HG02852 (cell line): ENCODE data around the gene UBE4B.

Experiments used
- ATAC-seq: cut with Tn5 transposase; IDR thresholded peaks from one replicate; pipeline ENCODE4 v1.9.1; 2021; ENCODE audit warnings: mild to moderate bottlenecking, moderate library complexity; ENCODE audit not compliant: unreplicated experiment

Gene UBE4B

DNA sequence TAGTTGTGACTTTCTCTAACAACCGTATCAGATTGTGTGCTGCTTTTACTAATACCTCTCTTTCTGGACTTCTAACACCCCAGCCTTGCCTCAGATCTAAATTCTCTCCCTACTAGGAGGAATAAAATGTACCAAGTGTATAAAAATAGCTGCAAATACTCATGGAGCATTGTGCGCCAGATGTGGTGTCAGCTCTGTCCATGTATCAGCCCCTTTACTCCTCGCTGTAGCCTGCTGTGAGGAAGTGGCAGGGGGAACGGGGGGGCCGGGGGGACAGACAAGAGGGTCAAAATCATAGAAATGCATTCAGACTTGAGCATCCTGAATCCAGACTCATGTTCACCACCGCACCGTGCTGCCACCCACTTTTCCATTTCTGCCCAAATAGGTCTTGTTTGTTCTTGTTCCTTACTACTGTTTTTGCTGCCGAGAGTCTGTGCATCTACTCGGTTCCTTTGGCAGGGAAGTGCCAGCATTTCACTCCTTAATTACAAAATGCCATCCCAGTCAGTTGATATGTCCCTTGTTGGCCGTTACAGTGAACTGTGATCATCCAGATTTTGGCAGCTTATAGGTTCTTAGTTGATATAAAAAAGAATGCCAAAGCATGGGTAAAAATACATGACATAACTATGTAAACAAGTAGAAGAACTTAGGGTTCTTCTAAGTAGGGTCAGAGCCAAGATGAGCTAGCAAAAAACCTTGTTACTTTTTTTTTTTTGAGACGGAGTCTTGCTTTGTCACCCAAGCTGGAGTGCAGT, 76.4 kb downstream of the UBE4B start:
- ATAC-seq, result no peak

DNA sequence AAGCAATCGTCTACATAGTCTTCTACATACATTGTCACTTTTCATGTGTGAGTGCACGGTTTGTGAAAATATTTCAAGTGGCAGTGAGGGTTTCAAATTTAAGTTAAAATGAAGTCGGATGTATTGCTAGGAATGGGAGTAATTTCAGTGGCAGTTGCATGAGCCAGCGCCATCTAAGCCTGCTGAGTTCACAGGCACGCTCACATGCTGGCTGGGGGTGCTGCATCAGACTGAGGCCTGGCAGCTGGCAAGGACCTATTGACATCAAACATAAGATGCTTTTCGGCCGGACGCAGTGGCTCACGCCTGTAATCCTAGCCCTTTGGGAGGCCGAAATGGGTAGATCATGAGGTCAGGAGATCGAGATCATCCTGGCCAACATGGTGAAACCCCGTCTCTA, 80.7 kb downstream of the UBE4B start:
- ATAC-seq, result no peak

DNA sequence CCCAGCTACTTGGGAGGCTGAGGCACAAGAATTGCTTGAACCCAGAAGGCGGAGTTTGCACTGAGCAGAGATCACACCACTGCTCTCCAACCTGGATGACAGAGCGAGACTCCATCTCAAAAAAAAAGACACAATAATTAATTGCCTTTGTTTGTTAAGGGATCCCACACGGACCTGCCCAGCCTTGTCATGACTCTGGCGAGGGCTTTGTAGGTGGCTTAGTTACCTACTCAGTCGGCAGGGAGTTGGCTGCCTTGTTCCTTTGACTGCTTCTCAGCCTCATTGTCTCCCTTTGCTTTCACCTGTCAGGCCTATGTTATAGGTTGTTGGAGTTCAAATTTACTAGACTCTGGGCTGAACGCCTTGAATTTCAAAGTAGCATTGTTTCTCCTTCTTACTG, 82.0 kb downstream of the UBE4B start:
- ATAC-seq, result no peak

DNA sequence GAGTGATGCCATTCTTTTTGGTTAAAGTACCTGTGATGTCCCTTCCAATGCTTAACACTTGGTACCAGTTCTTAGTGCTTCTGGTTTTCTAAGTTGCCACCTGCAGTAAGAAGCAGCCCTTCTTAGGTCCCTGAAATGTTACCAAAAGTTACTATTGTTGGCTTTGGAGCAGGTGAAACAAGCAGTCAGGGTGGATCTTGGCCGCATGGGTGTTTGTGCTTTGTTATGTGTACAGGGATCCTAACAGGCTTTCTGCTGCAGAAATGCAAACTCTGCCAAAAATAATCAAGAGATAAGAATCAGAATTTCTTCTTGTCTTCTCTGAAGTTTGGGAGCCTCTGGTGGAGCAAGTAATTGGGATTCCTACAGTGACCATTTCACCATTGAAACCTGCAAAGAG, 84.4 kb downstream of the UBE4B start:
- ATAC-seq, result no peak

- ATAC-seq, result no peak
These were observed 85.1 kb downstream of the UBE4B start for GRCh38 chr1:10117865-10118264.

DNA sequence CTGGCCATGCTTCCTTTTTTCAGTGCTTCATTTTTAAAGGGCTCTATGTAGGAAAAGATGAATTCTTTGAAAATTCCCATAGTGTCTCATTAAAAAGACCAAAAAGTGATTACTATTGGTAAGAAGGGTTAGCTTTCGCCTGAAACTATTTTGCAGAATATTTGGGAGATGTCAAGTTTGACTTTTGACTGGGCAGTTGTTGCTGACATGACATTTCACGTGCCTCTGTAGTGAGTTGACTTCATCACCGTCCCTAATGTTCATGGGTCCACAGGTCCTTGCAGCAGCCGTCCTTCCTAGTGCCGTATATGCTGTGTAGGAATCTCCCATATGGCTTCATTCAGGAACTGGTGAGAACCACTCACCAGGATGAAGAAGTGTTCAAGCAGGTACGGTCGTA, 88.9 kb downstream of the UBE4B start:
- ATAC-seq, result no peak

- no peak for ATAC-seq
These were observed 90.2 kb downstream of the UBE4B start for GRCh38 chr1:10122926-10123325.

DNA sequence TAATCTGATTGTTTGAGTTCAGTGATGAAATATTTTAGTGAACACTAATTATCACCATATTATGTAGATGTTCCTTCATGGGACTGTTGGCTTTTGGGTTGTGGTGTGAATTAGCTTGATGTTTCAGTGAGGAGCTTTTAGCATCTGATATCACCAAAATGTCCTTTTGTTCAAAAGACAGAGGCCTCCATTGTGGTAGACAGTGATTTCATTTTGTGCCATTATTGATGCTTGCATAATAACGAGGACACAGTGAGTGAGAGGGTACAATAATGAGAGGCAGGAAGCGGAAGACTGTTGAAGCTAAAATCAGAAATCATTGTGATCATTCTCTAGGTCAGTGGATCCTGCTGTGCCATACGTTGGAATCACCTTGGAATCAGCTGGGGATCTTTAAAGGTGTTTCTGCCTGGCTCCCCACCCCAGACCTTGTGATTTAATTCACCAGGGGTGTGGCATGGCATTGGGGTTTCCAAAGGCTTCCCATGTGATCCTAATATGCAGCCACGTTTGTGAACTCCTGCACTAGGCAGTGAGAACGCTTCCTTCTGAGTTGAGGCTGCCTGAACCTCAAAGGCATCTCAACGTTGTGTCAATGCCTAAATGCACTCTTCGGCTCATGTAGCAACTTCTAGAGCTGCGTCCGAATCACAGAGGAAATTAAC, 95.5 kb downstream of the UBE4B start:
- ATAC-seq, result no peak

GRCh38 chr1:10132316-10132715, 99.6 kb downstream of the UBE4B start:
- ATAC-seq, result no peak

DNA sequence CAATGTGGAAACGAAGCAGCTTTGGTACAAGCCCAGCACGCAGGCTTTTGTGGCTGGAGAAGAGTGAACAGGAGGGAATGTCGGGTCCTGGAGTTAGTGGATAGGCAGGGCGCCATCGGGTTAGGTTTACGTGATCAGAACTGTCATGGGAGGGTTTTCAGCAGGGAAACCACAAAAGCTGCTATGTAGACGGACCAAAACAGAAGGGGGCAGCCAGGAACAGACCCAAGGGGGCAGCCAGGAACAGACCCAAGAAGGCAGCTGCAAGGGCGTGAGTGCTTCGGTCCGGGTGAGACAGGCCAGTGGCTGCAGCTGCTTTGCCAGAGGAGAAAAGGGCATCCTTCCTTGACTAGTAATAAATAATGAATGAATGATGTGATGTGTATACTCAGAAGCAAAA, 100.1 kb downstream of the UBE4B start:
- no peak for ATAC-seq

DNA sequence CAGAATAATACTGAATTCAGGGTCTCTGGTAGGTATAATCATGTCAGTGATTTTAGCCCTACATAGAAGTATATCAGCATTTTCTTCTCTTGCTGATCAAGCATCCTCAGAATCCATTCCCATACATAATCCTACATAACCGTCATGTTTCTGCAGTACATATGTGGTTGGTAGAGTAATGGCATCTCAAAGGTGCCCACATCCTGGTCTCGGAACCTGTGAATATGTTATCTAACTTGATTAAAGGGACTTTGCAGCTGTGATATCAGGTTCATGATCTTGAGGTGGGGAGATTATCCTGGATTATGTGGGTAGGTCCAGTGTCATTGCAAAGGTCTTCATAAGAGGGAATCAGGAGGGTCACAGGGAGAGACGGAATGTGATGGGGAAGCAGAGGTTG, 108.2 kb downstream of the UBE4B start:
- ATAC-seq, result no peak

- ATAC-seq, result no peak
These were observed 111.3 kb downstream of the UBE4B start for GRCh38 chr1:10143961-10144485.

- ATAC-seq, result no peak
These were observed 113.6 kb downstream of the UBE4B start for GRCh38 chr1:10146391-10146790.

DNA sequence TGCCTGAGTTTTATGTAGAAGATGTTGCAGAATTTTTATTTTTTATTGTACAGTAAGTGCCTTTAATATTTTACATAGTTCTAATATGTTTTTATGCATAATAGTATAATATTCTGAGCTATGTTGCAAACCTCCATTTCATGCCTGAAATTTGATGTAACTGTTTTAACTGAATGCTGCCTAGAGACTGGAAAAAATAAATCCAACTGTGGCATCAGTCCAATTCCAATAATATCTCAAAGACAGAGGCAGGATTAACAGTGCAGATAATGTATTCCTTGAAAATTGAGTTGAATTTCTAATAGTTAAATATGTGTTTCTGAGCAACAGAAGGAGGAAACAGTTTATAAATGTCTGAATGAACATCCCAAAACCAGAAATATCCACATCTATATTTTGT, 116.5 kb downstream of the UBE4B start:
- no peak for ATAC-seq

- ATAC-seq, result no peak
These were observed 120.0 kb downstream of the UBE4B start for GRCh38 chr1:10152709-10153284.

DNA sequence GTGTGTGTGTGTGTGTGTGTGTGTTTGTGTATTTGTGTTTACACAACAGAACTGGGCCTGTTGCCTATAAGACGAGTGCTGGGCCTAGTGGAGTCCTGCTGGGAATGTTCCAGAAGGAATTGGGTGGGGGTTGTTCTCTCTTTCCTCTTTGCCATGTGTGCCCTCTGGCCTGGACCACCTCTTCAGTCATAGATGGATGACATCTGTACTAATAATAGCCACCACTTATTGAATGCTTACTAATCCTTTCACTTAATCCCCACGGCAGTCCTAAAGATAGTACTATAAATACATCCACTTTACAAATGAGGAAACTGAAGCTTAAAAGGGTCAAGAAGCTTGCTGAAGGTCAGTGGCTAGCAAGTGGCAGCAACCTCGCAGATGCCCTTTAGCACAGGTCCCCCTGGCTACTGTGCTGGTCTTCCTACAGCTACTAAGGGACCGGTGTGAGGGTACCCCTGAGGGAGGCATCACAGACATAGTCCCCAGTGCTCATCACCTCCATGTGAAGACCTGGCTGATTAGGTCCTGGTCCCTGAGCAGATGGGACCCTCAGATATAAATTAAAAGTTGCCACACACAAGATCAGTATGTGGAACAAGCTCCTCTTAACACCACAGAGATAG, 122.4 kb downstream of the UBE4B start:
- no peak for ATAC-seq

- ATAC-seq, result no peak
These were observed 127.4 kb downstream of the UBE4B start for GRCh38 chr1:10160173-10160572.

- ATAC-seq, result no peak
These were observed 128.2 kb downstream of the UBE4B start for GRCh38 chr1:10160907-10161490.

- ATAC-seq, result no peak
These were observed 129.0 kb downstream of the UBE4B start for GRCh38 chr1:10161541-10162290.

DNA sequence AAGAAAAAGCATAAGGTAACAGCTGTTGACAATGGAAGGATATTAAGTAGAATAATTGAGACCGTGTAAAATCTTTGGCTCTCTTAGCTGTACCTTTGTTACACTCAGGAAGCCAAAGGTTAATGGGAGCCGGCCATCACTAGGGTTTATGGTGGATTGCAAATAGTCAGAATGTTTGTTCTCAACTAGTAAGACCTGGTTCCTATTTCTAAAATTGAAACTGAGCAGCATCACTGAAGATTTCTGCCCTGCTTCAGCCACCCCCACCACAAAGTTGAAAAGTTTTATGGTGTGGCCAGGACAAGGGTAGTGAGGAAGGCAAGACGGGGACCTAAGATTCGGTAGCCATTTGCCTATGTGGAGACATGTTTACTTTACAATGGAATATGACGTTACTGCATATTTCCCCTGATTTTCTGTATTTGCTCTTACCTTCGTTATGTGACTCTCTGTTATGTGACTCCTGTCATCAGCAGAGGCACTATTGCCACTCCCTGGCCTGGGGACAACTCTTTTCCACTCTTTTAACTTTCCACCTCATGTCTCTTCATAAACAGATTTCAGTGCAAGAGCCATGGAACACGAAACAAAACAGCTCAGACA, 136.3 kb downstream of the UBE4B start:
- no peak for ATAC-seq
